Measurements from ENCODE around the gene UNC50.

UNC50 gene

GRCh38 chr2:98665677-98666076 is 57.3 kb downstream of the UNC50 start:
- no peak for DNase-seq (ENCODE audit: low read depth in 2 of 2)
